Measurements from ENCODE around the gene ATG9A. TPM values are rescaled to one million over a fixed set of nuclear protein-coding genes. Genes with fewer than 3 reads are reported as not detected.

The ATG9A gene
- total and polyA plus RNA-seq, 2 of the 8 experiments (the other 6 are each of a cell fraction or from before 2014, with no cell fraction given), result 43.6 to 66.8 TPM

- TF ChIP-seq ATF2 (IDR thresholded peaks at IDR 0.05; ENCODE audit: low read length) (no peak), BACH1 (IDR thresholded peaks at IDR 0.05; ENCODE audit: low read length) (no peak), PHF8 (conservative IDR thresholded peaks at IDR 0.05; ENCODE audit: low read depth, low read length) (no peak), SAP30 (IDR thresholded peaks at IDR 0.05; ENCODE audit: insufficient read depth, insufficient replicate concordance, low read length) (no peak), TEAD4 (IDR thresholded peaks at IDR 0.05; ENCODE audit: low read depth, low read length) (no peak)
These were observed 49.6 kb downstream of the ATG9A start (continued) for GRCh38 chr2:219179601-219180465.
